Measurements from ENCODE around the gene NMRK1.

The NMRK1 gene

DNA sequence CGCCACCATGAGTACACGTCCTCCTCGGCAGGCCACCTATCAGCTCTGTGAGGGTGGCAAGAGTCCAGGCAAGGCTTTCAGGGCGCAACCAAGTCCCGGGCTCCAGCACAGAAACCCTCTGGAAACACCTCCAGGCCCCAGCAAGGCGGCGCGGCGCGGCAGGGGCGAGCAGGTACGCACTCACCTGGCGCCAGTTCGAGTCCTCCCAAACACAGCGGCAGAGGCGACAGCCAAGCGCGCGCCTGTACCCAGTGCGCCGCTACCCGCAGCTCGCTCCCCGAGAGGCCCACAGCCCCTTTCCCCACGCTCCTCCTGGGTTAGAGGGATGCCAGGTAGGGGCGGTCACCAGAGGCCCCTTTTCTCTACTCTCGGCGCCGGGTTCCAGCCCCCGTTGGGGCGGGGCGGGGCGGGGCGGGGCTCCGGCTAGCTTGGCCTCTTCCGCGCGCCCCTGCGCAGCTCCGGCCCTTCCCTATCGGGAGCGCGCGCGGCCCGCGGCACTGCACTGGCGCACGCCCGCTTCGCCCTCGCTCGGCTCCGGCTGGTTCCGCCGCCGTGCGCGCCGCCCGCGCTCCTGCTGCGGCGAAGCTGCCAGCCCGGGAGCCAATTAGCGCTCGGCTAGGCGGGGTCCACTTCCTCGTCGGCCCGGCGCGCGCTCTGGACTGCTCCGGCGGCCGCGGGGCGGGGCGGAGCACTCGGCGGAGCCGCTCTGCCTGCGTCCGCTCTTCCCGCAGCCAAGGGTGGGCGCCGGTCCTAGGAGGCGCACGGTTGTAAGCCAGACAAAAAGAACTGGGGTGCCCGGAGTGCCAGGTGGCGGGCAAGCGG, at the start of gene NMRK1, which contains the start of gene OSTF1:
TSS of gene NMRK1 (minus strand) at position 332 of the 822 bp plus-strand sequence. CDS start 5,040 bp downstream, outside the sequence.
TSS of gene OSTF1 (plus strand) at position 691 of the 822 bp plus-strand sequence. CDS start 179 bp downstream, outside the sequence.
- ChIA-PET POLR2A (interaction anchor here (0.7 to 2.3 kb wide), 7 partner anchors 9 to 1306 kb away, joined by 3 to 24 read pairs (median 4); partner anchors contain the start of genes C9orf40, CARNMT1 and RFK), CTCF (interaction anchor here (0.6 to 1.1 kb wide), 2 partner anchors 13 to 65 kb away, joined by 3 read pairs; no protein-coding TSS in a partner anchor)
- Histone ChIP-seq H3K4me1 (ENCODE audit: control insufficient read depth, insufficient read depth, low read length) (0 out of 2 replicates have a peak, but pooled peaks cover 7% of the 10 kb centered on the region), H3K9me3 (ENCODE audit: control insufficient read depth, insufficient read depth, low read depth, low read length) (no peaks in the 10 kb centered on the region), H3K36me3 (ENCODE audit: control insufficient read depth in 2 of 2, insufficient read depth in 1 of 2, low read length in 2 of 2) (no peaks in the 10 kb centered on the region), H3K27ac (ENCODE audit: extremely low read depth, low read depth, low read length) (peak within 1 kb of the TSS; percentile 60; the same call in 1 of the 2 replicates), H3K4me3 (ENCODE audit: low read depth, low read length) (peak within 1 kb of the TSS; percentile 97)
- TF ChIP-seq RBAK (tag by site-specific recombination; IDR thresholded peaks at IDR 0.05) (no peak), ZNF354C (tag by site-specific recombination; IDR thresholded peaks at IDR 0.05; ENCODE audit: borderline replicate concordance, low read depth) (no peak), ZNF610 (tag by site-specific recombination; IDR thresholded peaks at IDR 0.05; ENCODE audit: borderline replicate concordance) (peak; percentile 79; the same call in 1 of the 2 replicates), MYNN (tag by site-specific recombination; IDR thresholded peaks at IDR 0.05; ENCODE audit: borderline replicate concordance) (no peak), ZNF560 (tag by site-specific recombination; IDR thresholded peaks at IDR 0.05; ENCODE audit: borderline replicate concordance) (no peak), ZXDB (tag by site-specific recombination; IDR thresholded peaks at IDR 0.05) (no peak; the same call in 1 of the 2 replicates), ZNF23 (tag by site-specific recombination; IDR thresholded peaks at IDR 0.05; ENCODE audit: borderline replicate concordance) (no peak), ZNF571 (tag by site-specific recombination; IDR thresholded peaks at IDR 0.05) (no peak), ZSCAN16 (tag by site-specific recombination; IDR thresholded peaks at IDR 0.05) (no peak), ZNF132 (tag by site-specific recombination; IDR thresholded peaks at IDR 0.05; ENCODE audit: borderline replicate concordance) (no peak), ZNF280C (tag by site-specific recombination; IDR thresholded peaks at IDR 0.05) (no peak), ZNF530 (tag by site-specific recombination; IDR thresholded peaks at IDR 0.05; ENCODE audit: low read depth) (no peak), ZNF660 (tag by site-specific recombination; IDR thresholded peaks at IDR 0.05) (no peak), ZNF175 (tag by site-specific recombination; IDR thresholded peaks at IDR 0.05) (no peak), ZNF792 (tag by site-specific recombination; IDR thresholded peaks at IDR 0.05) (no peak), ZBTB20 (tag by site-specific recombination; IDR thresholded peaks at IDR 0.05) (peak; percentile 91), ZNF335 (tag by site-specific recombination; conservative IDR thresholded peaks at IDR 0.05) (no peak; the same call in 1 of the 2 replicates), KLF16 (tag by site-specific recombination; IDR thresholded peaks at IDR 0.05) (no peak), GLI4 (tag by site-specific recombination; IDR thresholded peaks at IDR 0.05) (no peak), ZNF341 (tag by site-specific recombination; IDR thresholded peaks at IDR 0.05; ENCODE audit: low read depth) (peak; percentile 96), ZNF664 (tag by site-specific recombination; IDR thresholded peaks at IDR 0.05) (no peak), TCF7L2 (IDR thresholded peaks at IDR 0.05; ENCODE audit: borderline replicate concordance, low read depth, low read length) (no peak), ZNF416 (tag by site-specific recombination; IDR thresholded peaks at IDR 0.05) (no peak), ZIC2 (tag by site-specific recombination; IDR thresholded peaks at IDR 0.05) (peak; percentile 27; the same call in 1 of the 2 replicates)
- TF ChIP-seq, protein P1, sequence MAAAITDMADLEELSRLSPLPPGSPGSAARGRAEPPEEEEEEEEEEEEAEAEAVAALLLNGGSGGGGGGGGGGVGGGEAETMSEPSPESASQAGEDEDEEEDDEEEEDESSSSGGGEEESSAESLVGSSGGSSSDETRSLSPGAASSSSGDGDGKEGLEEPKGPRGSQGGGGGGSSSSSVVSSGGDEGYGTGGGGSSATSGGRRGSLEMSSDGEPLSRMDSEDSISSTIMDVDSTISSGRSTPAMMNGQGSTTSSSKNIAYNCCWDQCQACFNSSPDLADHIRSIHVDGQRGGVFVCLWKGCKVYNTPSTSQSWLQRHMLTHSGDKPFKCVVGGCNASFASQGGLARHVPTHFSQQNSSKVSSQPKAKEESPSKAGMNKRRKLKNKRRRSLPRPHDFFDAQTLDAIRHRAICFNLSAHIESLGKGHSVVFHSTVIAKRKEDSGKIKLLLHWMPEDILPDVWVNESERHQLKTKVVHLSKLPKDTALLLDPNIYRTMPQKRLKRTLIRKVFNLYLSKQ (tag by site-specific recombination; IDR thresholded peaks at IDR 0.05; ENCODE audit: borderline replicate concordance): no peak
- TF ChIP-seq, protein P2, sequence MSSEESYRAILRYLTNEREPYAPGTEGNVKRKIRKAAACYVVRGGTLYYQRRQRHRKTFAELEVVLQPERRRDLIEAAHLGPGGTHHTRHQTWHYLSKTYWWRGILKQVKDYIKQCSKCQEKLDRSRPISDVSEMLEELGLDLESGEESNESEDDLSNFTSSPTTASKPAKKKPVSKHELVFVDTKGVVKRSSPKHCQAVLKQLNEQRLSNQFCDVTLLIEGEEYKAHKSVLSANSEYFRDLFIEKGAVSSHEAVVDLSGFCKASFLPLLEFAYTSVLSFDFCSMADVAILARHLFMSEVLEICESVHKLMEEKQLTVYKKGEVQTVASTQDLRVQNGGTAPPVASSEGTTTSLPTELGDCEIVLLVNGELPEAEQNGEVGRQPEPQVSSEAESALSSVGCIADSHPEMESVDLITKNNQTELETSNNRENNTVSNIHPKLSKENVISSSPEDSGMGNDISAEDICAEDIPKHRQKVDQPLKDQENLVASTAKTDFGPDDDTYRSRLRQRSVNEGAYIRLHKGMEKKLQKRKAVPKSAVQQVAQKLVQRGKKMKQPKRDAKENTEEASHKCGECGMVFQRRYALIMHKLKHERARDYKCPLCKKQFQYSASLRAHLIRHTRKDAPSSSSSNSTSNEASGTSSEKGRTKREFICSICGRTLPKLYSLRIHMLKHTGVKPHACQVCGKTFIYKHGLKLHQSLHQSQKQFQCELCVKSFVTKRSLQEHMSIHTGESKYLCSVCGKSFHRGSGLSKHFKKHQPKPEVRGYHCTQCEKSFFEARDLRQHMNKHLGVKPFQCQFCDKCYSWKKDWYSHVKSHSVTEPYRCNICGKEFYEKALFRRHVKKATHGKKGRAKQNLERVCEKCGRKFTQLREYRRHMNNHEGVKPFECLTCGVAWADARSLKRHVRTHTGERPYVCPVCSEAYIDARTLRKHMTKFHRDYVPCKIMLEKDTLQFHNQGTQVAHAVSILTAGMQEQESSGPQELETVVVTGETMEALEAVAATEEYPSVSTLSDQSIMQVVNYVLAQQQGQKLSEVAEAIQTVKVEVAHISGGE (tag by site-specific recombination; conservative IDR thresholded peaks at IDR 0.05; ENCODE audit: low read depth): no peak; the same call in 1 of the 2 replicates
- TF ChIP-seq, protein P3, sequence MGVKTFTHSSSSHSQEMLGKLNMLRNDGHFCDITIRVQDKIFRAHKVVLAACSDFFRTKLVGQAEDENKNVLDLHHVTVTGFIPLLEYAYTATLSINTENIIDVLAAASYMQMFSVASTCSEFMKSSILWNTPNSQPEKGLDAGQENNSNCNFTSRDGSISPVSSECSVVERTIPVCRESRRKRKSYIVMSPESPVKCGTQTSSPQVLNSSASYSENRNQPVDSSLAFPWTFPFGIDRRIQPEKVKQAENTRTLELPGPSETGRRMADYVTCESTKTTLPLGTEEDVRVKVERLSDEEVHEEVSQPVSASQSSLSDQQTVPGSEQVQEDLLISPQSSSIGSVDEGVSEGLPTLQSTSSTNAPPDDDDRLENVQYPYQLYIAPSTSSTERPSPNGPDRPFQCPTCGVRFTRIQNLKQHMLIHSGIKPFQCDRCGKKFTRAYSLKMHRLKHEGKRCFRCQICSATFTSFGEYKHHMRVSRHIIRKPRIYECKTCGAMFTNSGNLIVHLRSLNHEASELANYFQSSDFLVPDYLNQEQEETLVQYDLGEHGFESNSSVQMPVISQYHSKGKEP (tag by site-specific recombination; IDR thresholded peaks at IDR 0.05): no peak
- TF ChIP-seq, protein P4, sequence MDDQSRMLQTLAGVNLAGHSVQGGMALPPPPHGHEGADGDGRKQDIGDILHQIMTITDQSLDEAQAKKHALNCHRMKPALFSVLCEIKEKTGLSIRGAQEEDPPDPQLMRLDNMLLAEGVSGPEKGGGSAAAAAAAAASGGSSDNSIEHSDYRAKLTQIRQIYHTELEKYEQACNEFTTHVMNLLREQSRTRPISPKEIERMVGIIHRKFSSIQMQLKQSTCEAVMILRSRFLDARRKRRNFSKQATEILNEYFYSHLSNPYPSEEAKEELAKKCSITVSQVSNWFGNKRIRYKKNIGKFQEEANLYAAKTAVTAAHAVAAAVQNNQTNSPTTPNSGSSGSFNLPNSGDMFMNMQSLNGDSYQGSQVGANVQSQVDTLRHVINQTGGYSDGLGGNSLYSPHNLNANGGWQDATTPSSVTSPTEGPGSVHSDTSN (CRISPR knock-in tag; IDR thresholded peaks at IDR 0.05): peak; percentile 56; the same call in 1 of the 2 replicates

All from HEK293 (cell line).